GM06990 (cell line): ENCODE measurements around the gene GABPB2.

Source experiments
- DNase-seq: peaks from one replicate; pipeline ENCODE4 v3.0.0-alpha.2; 2011; ENCODE audit not compliant: insufficient read length; ENCODE audit errors: extremely low read depth
- H3K27me3 ChIP-seq: replicated peaks from 2 replicates; pipeline ENCODE4 v1.6.0; 2011; ENCODE audit warnings: low read length; ENCODE audit not compliant: control insufficient read depth, insufficient read depth
- H3K36me3 ChIP-seq: 2 replicates; pipeline ENCODE4 v1.5.1; 2011; ENCODE audit warnings: low read length; ENCODE audit not compliant: control insufficient read depth, insufficient read depth
- H3K4me3 ChIP-seq: replicated peaks from 2 replicates; pipeline ENCODE4 v1.5.1; 2011; ENCODE audit warnings: low read depth, mild to moderate bottlenecking, control low read depth, low read length
- CTCF ChIP-seq: IDR thresholded peaks from 2 replicates; pipeline ENCODE4 v1.5.1; 2011; ENCODE audit warnings: low read length, control low read depth, mild to moderate bottlenecking, inconsistent platforms; ENCODE audit not compliant: insufficient read depth, poor library complexity, severe bottlenecking

Gene GABPB2

GRCh38 chr1:151171190-151171589, 100.6 kb downstream of the GABPB2 start:
- DNase-seq = no peak
- Histone ChIP-seq H3K36me3 (peaks cover 19% of the 10 kb centered on the region), H3K4me3 (no peak overlapping the region), H3K27me3 (no peaks in the 10 kb centered on the region)
- TF ChIP-seq CTCF = no peak
